K562 (cell line): Measurements from ENCODE around the gene MBOAT7. TPM values are rescaled to one million over a fixed set of nuclear protein-coding genes. Genes with fewer than 3 reads are reported as not detected.
A peak's percentile ranks its signal among the peaks of the same experiment; 100 is the strongest.
"Not testable (repeated sequence)": the region's sequence is repeated elsewhere in the genome, so short reads cannot be mapped to it uniquely, and the experiment has no call there.

Experiments
- ATAC-seq: fragments of 200-7000 bp; cut with Tn5 transposase; 3 replicates; pipeline ENCODE4 v1.9.1; 2020; ENCODE audit warnings: moderate library complexity
- BruUV-seq: library from RNA; stranded (reverse); fragments of 400-500 nt; replicated peaks from 2 replicates; lab custom pipeline; 2021; lab: Mats Ljungman, UMichigan
- CTCF ChIA-PET: fragments of 300-600 bp; formaldehyde crosslinking; extraction: SDS; loops from one replicate; lab custom pipeline; 2021; ENCODE audit warnings: low intra/inter-chr PET ratio; lab: Yijun Ruan, JAX
- POLR2A ChIA-PET: fragments of 300-600, 350-650 bp; sonication (Branson Sonifier 250); formaldehyde crosslinking; extraction: SDS; loops from one replicate; lab custom pipeline; 2021; ENCODE audit warnings: antibody characterized with exemption, inconsistent platforms; lab: Yijun Ruan, JAX
- DNase-seq, 4 experiments: peaks; one replicate each; pipeline versions ENCODE4 v3.0.0 to v3.0.0-alpha.2; 2011 to 2018; ENCODE audit warnings: low spot score in 3 of 4, mixed read lengths in 3 of 4; ENCODE audit errors: extremely low read depth in 1 of 4
- FAIRE-seq: peaks from 2 replicates; lab custom pipeline; 2011; peaks lifted over from hg19 to GRCh38; lab: Jason Lieb, UNC
- H2AFZ ChIP-seq: 2 replicates; pipeline ENCODE4 v1.6.0; 2011; ENCODE audit warnings: low read depth, low read length, control low read depth, inconsistent platforms
- H3K27ac ChIP-seq: fragments of 200-600 bp; 3 replicates; pipeline ENCODE4 v1.8.0; 2011; ENCODE audit warnings: low read depth, mild to moderate bottlenecking, control low read depth, inconsistent platforms, low read length, moderate library complexity, mixed read lengths; ENCODE audit errors: extremely low read depth
- H3K27me3 ChIP-seq, 2 experiments: fragments of 300-600 bp in 1 of 2; 2 replicates in 1 of 2; 3 replicates in 1 of 2; pipeline versions ENCODE4 v1.6.0 to v1.8.0; 2011; ENCODE audit warnings: inconsistent platforms in 2 of 2, low read length in 2 of 2, mild to moderate bottlenecking in 1 of 2, mixed read lengths in 1 of 2, moderate library complexity in 1 of 2; ENCODE audit not compliant: control insufficient read depth in 2 of 2, insufficient read depth in 2 of 2
- H3K36me3 ChIP-seq: fragments of 300-600 bp; 3 replicates; pipeline ENCODE4 v1.8.0; 2011; ENCODE audit warnings: mild to moderate bottlenecking, low read length, inconsistent platforms; ENCODE audit not compliant: control insufficient read depth, insufficient read depth
- H3K4me1 ChIP-seq, 2 experiments: fragments of 200-600 bp in 1 of 2; replicated peaks in 1 of 2; 2 replicates in 1 of 2; 3 replicates in 1 of 2; pipeline versions ENCODE4 v1.5.1 to v1.8.0; 2011; ENCODE audit warnings: inconsistent platforms in 2 of 2, low read length in 2 of 2, mild to moderate bottlenecking in 1 of 2, mixed read lengths in 1 of 2, moderate library complexity in 1 of 2; ENCODE audit not compliant: control insufficient read depth in 2 of 2, insufficient read depth in 2 of 2
- H3K4me2 ChIP-seq: 2 replicates; pipeline ENCODE4 v1.6.1; 2011; ENCODE audit warnings: low read length, control low read depth, inconsistent platforms, mixed read lengths; ENCODE audit not compliant: insufficient read depth
- H3K4me3 ChIP-seq: fragments of 200-600 bp; sonication (generic), shearing (Covaris generic); 2 replicates; pipeline ENCODE4 v1.5.1; 2016; ENCODE audit warnings: control low read depth, inconsistent platforms
- H3K79me2 ChIP-seq: fragments of 200-600 bp; 3 replicates; pipeline ENCODE4 v1.8.0; 2011; ENCODE audit warnings: low read length, inconsistent platforms; ENCODE audit not compliant: control insufficient read depth, insufficient read depth
- H3K9ac ChIP-seq, 2 experiments: 2 replicates each; pipeline versions ENCODE4 v1.6.0 to v1.6.1; 2011; ENCODE audit warnings: low read depth in 2 of 2, low read length in 2 of 2, control low read depth in 1 of 2, inconsistent platforms in 1 of 2, mild to moderate bottlenecking in 1 of 2, mixed read lengths in 1 of 2; ENCODE audit not compliant: insufficient read depth in 1 of 2
- H3K9me1 ChIP-seq: one replicate; pipeline ENCODE4 v1.6.0; 2011; ENCODE audit warnings: inconsistent platforms, mild to moderate bottlenecking, low read length, moderate library complexity; ENCODE audit not compliant: control insufficient read depth, insufficient read depth
- H3K9me3 ChIP-seq: replicated peaks from 2 replicates; pipeline ENCODE4 v1.5.1; 2011; ENCODE audit warnings: low read depth, low read length, inconsistent platforms; ENCODE audit not compliant: control insufficient read depth, insufficient read depth
- H4K20me1 ChIP-seq: replicated peaks from 2 replicates; pipeline ENCODE4 v1.6.1; 2011; ENCODE audit warnings: low read length, inconsistent platforms, mixed read lengths; ENCODE audit not compliant: control insufficient read depth, insufficient read depth
- POLR2G ChIP-seq: fragments of 200-400 bp; formaldehyde crosslinking; IDR thresholded peaks from 2 replicates; pipeline ENCODE4 v1.6.1; 2017; ENCODE audit warnings: low read depth, mild to moderate bottlenecking, antibody characterized with exemption, low read length, moderate library complexity
- WGBS: fragments of 100-300 bp; shearing (Covaris generic); methylation state at CpG from one replicate; pipeline ENCODE4 v1.1.6; 2016; ENCODE audit warnings: low coverage, mixed read lengths; ENCODE audit not compliant: insufficient coverage; ENCODE audit errors: missing lambda C conversion rate; 5-methylcytosine and 5-hydroxymethylcytosine counted together
- in situ Hi-C: fragments of 300-500 bp; cut with MboI; formaldehyde crosslinking; loops from 4 replicates; pipeline ENCODE4 v1.15.0; 2018; ENCODE audit warnings: inconsistent platforms, mixed read lengths
- intact Hi-C: fragments of 100-400 bp; cut with micrococcal nuclease; formaldehyde crosslinking; loops from 2 replicates; pipeline ENCODE4 v1.14.2; 2022
- polyA plus RNA-seq, 8 experiments: library from polyadenylated mRNA; depleted of rRNA in 4 of 8; stranded (reverse) in 5 of 8; unstranded in 3 of 8; fragments of >200 nt; fragmentation: Nextera tagmentation in 2 of 8; fragmentation: Illumina TruSeq in 1 of 8; extraction: Ambion mirVana in 2 of 8; extraction: Trizol in 1 of 8; gene quantifications; 2 replicates each; pipeline versions ENCODE4 v1.2.1 to v1.2.3, GENCODE V29; 2011 to 2014; ENCODE audit warnings: inconsistent platforms in 1 of 8, missing spikeins in 1 of 8
- total RNA-seq, 7 experiments: library from RNA; depleted of rRNA in 6 of 7; stranded (reverse); fragments of >200 nt in 6 of 7; fragmentation: Illumina TruSeq in 2 of 7; extraction: Trizol in 2 of 7; gene quantifications; 2 replicates each; pipeline versions ENCODE4 v1.2.1 to v1.2.3, GENCODE V29; 2011 to 2021; ENCODE audit warnings: low replicate concordance in 1 of 7
- TF ChIP-seq, protein P1 (sequence below): fragments of 450-650 bp; IDR thresholded peaks from 2 replicates; pipeline ENCODE4 v1.7.1; 2018; ENCODE audit warnings: mild to moderate bottlenecking, low read depth; ENCODE audit not compliant: partially characterized antibody

Gene MBOAT7
- total and polyA plus RNA-seq, 9 of the 15 experiments (the other 6 are each of a cell fraction or from before 2014, with no cell fraction given) = 1.4 to 153 (median 56.1) TPM

DNA sequence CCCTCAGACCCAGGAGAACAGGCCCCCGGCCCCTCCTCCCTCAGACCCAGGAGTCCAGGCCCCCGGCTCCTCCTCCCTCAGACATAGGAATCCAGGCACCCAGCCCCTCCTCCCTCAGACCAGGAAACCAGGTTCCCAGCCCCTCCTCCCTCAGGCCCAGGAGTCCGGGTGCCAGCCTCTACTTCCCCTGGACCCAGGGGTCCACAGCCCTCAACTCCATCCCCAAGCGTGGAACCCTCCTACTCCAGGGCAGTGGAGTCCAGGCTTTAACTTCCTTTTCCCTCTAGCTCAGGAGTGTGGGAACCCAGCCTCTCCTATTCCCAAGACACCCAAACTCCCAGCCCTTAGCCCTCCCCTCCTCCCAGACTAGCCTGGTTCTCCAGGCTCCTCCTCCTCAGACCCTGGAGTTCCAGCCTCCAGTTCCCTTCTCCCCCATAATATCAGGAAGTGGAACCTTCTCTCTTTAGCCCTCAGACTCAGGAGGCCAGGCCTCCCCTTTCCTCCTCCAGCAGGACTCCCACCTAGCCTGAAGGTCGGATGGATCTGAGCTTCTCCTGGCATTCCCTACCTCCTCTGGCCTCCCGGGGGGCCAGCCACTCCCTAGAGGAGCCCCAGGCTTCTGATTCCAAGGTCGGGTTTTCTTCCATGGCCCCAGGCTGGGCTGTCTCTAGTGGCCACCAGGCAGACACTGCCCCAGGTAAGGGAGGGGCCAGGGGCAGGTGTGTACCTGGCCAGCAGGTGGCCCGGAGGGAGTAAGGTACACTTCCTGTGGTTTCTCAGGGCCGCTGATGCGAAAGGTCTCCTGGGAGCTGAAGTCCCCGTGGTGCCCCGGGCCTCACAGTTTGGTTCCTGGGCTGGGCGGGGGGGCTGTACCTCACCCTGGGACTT is 16.7 kb downstream of the MBOAT7 start, which contains the start of gene TMC4 (continued):
- TF ChIP-seq, protein P1, sequence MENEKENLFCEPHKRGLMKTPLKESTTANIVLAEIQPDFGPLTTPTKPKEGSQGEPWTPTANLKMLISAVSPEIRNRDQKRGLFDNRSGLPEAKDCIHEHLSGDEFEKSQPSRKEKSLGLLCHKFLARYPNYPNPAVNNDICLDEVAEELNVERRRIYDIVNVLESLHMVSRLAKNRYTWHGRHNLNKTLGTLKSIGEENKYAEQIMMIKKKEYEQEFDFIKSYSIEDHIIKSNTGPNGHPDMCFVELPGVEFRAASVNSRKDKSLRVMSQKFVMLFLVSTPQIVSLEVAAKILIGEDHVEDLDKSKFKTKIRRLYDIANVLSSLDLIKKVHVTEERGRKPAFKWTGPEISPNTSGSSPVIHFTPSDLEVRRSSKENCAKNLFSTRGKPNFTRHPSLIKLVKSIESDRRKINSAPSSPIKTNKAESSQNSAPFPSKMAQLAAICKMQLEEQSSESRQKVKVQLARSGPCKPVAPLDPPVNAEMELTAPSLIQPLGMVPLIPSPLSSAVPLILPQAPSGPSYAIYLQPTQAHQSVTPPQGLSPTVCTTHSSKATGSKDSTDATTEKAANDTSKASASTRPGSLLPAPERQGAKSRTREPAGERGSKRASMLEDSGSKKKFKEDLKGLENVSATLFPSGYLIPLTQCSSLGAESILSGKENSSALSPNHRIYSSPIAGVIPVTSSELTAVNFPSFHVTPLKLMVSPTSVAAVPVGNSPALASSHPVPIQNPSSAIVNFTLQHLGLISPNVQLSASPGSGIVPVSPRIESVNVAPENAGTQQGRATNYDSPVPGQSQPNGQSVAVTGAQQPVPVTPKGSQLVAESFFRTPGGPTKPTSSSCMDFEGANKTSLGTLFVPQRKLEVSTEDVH = peak; percentile 40

DNA sequence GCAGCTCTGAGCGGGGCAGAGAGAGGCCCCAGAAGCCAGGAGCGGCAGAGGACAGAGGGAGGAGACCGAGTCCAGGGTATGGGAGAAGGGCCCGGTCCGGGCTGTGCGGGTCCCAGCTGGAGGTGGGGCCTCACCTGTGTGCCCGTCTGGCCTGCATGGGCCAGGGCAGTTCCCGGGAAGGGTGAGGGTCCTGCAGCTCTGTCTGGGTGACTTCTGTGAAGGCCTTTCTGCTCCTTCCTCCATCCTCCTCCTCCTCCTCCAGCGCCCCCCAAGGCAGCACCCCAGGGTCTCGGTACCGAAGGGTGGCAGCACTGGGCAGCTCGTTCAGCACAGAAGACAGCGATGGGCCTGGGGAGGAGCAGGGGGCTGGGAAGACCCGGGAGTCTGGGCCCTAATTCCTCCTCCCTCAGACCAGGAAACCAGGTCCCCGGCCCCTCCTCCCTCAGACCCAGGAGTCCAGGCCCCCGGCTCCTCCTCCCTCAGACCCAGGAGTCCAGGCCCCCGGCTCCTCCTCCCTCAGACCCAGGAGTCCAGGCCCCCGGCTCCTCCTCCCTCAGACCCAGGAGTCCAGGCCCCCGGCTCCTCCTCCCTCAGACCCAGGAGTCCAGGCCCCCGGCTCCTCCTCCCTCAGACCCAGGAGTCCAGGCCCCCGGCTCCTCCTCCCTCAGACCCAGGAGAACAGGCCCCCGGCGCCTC is 17.5 kb downstream of the MBOAT7 start:
- POLR2A ChIA-PET = interaction anchor here (0.7 to 2.1 kb wide), 5 partner anchors 18 to 77 kb away, joined by 3 to 12 read pairs (median 4); partner anchors contain the start of genes MBOAT7 and TSEN34
- DNase-seq = peak in 1 of 4 experiments; percentile 3
- TF ChIP-seq POLR2G = peak; percentile 74
- BruUV-seq, FAIRE-seq, H3K79me2 ChIP-seq, H3K27ac ChIP-seq, H3K9ac ChIP-seq, H3K4me2 ChIP-seq, H3K27me3 ChIP-seq, ATAC-seq, H3K9me3 ChIP-seq, H2AFZ ChIP-seq, H3K4me3 ChIP-seq, H4K20me1 ChIP-seq, in situ Hi-C loops, intact Hi-C loops, H3K9me1 ChIP-seq: not testable (repeated sequence)
- H3K4me1 ChIP-seq = peaks cover 2 to 46% of the 10 kb centered on the region in 2 experiments; a peak in 2 of 5 replicates
- WGBS = 67% methylated on average over 13 of the region's 23 CpGs
- H3K36me3 ChIP-seq = peaks cover 10% of the 10 kb centered on the region; the same call in 2 of the 3 replicates
- CTCF ChIA-PET = interaction anchor here (5.9 kb wide), 1 partner anchor 59 kb away, joined by 37 read pairs; no protein-coding TSS in a partner anchor
